ENCODE data around the gene VCAM1. TPM values are rescaled to one million over a fixed set of nuclear protein-coding genes. Genes with fewer than 3 reads are reported as not detected.

Gene VCAM1, protein sequence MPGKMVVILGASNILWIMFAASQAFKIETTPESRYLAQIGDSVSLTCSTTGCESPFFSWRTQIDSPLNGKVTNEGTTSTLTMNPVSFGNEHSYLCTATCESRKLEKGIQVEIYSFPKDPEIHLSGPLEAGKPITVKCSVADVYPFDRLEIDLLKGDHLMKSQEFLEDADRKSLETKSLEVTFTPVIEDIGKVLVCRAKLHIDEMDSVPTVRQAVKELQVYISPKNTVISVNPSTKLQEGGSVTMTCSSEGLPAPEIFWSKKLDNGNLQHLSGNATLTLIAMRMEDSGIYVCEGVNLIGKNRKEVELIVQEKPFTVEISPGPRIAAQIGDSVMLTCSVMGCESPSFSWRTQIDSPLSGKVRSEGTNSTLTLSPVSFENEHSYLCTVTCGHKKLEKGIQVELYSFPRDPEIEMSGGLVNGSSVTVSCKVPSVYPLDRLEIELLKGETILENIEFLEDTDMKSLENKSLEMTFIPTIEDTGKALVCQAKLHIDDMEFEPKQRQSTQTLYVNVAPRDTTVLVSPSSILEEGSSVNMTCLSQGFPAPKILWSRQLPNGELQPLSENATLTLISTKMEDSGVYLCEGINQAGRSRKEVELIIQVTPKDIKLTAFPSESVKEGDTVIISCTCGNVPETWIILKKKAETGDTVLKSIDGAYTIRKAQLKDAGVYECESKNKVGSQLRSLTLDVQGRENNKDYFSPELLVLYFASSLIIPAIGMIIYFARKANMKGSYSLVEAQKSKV
- total RNA-seq (2021), result 2.0 and 3.0 TPM in 2 replicates
- percentile 43 among the genes with signal in this experiment for Bru-seq, nascent RNA
- percentile 48 among the genes with signal in this experiment for BruChase-seq, experiment 1, labeled RNA remaining after a 2-hour chase
- percentile 39 among the genes with signal in this experiment for BruChase-seq, experiment 2, labeled RNA remaining after a 6-hour chase
- long read RNA-seq, partial matches to known transcripts, result 0 of 6 reads
- long read RNA-seq, other reads (novel, unspliced or antisense), result 1 of 6 reads

DNA sequence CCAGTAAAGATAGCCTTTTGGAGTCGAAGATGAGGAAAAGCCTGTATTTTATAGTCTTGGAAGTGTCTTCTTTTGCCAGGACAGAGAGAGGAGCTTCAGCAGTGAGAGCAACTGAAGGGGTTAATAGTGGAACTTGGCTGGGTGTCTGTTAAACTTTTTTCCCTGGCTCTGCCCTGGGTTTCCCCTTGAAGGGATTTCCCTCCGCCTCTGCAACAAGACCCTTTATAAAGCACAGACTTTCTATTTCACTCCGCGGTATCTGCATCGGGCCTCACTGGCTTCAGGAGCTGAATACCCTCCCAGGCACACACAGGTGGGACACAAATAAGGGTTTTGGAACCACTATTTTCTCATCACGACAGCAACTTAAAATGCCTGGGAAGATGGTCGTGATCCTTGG lies at the start of gene VCAM1:
Gene VCAM1, plus strand, starts transcription at position 253 of the 400 bp plus-strand sequence. Its CDS starts 119 bp downstream, at position 372.
- peak; percentile 9 for DNase-seq (ENCODE audit: low spot score)
- no peak within 1 kb of the TSS for H3K27ac ChIP-seq (ENCODE audit: low read depth, low read length, poor library complexity, severe bottlenecking)
- BruUV-seq (replicated peaks), result no TSS peak
- intact Hi-C loops (cut with micrococcal nuclease; ENCODE audit: unreplicated experiment), result no loop called here
- no peaks in the 10 kb centered on the region for H3K36me3 ChIP-seq (ENCODE audit: insufficient read depth, low read length, poor library complexity, severe bottlenecking)
- no peaks in the 10 kb centered on the region for H3K9me3 ChIP-seq (ENCODE audit: low read depth, low read length, poor library complexity, severe bottlenecking)
- ChIA-PET CTCF (no interaction called here), POLR2A (ENCODE audit: low non-redundant PET) (no interaction called here)
- TF ChIP-seq, protein P1, sequence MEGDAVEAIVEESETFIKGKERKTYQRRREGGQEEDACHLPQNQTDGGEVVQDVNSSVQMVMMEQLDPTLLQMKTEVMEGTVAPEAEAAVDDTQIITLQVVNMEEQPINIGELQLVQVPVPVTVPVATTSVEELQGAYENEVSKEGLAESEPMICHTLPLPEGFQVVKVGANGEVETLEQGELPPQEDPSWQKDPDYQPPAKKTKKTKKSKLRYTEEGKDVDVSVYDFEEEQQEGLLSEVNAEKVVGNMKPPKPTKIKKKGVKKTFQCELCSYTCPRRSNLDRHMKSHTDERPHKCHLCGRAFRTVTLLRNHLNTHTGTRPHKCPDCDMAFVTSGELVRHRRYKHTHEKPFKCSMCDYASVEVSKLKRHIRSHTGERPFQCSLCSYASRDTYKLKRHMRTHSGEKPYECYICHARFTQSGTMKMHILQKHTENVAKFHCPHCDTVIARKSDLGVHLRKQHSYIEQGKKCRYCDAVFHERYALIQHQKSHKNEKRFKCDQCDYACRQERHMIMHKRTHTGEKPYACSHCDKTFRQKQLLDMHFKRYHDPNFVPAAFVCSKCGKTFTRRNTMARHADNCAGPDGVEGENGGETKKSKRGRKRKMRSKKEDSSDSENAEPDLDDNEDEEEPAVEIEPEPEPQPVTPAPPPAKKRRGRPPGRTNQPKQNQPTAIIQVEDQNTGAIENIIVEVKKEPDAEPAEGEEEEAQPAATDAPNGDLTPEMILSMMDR (conservative IDR thresholded peaks at IDR 0.05; ENCODE audit: low read depth, low read length), result no peak
- TF ChIP-seq EZH2 (IDR thresholded peaks at IDR 0.05; ENCODE audit: borderline replicate concordance, low read depth, low read length, poor library complexity, severe bottlenecking), result no peak
- no peaks in the 10 kb centered on the region for H3K27me3 ChIP-seq (replicated peaks; ENCODE audit: insufficient read depth, low read depth, low read length, poor library complexity)
- peaks cover 9% of the 10 kb centered on the region for H3K4me1 ChIP-seq (ENCODE audit: insufficient read depth, low read length, poor library complexity, severe bottlenecking)
- H3K4me3 ChIP-seq (ENCODE audit: low read depth, low read length, poor library complexity, severe bottlenecking), result peak within 1 kb of the TSS; percentile 15

DNA sequence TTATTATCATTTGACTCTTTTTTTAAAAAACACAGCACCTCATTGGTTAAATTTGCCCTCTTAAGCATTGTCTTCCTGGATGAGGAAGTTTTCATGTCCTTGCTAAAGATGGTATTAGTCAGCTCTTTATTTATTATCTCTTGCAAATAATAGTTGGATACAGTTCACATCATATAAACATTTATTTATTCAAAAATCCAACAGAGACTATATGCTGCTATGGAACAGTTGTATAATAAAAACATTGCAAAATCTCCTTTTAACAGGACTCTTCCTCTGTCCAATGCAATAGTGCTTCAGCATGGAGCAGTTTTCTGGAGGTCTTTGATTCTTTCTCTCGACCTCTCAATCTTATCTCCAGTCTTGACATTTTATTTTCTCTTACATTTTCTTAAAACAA lies 49.5 kb upstream of the VCAM1 start:
- H3K4me3 ChIP-seq (ENCODE audit: low read depth, low read length, poor library complexity, severe bottlenecking), result no peak overlapping the region
- TF ChIP-seq, protein P1 (conservative IDR thresholded peaks at IDR 0.05; ENCODE audit: low read depth, low read length), result no peak
- TF ChIP-seq EZH2 (IDR thresholded peaks at IDR 0.05; ENCODE audit: borderline replicate concordance, low read depth, low read length, poor library complexity, severe bottlenecking), result no peak
- ChIA-PET CTCF (no interaction called here), POLR2A (ENCODE audit: low non-redundant PET) (interaction anchor here (0.6 kb wide), 1 partner anchor 26 kb away, joined by 3 read pairs; no protein-coding TSS in a partner anchor)
- H3K9me3 ChIP-seq (ENCODE audit: low read depth, low read length, poor library complexity, severe bottlenecking), result no peaks in the 10 kb centered on the region
- H3K36me3 ChIP-seq (ENCODE audit: insufficient read depth, low read length, poor library complexity, severe bottlenecking), result no peaks in the 10 kb centered on the region
- intact Hi-C loops (cut with micrococcal nuclease; ENCODE audit: unreplicated experiment), result no loop called here
- no peak for DNase-seq (ENCODE audit: low spot score)
- no peak overlapping the region for H3K27ac ChIP-seq (ENCODE audit: low read depth, low read length, poor library complexity, severe bottlenecking)
- BruUV-seq (replicated peaks), result no TSS peak
- no peaks in the 10 kb centered on the region for H3K27me3 ChIP-seq (replicated peaks; ENCODE audit: insufficient read depth, low read depth, low read length, poor library complexity)
- no peaks in the 10 kb centered on the region for H3K4me1 ChIP-seq (ENCODE audit: insufficient read depth, low read length, poor library complexity, severe bottlenecking)

DNA sequence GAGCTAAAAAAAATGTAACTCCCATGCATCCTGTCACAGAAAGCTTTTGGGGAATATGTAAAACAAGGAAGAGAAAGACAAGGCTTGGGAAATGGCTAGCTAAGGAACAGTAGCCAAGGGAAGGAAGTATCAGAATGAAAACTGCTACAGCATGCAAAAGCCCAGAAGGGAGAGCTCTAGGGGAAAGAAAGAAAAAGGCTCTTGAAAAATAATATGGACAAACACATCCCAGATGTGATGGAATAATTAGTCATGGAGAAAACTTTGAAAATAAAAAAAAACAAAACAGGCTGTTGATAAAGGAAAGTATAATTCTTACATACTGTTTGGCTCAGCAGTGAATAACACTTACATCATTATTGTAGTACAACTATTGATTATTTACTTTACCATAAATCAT lies 47.9 kb upstream of the VCAM1 start:
- intact Hi-C loops (cut with micrococcal nuclease; ENCODE audit: unreplicated experiment), result no loop called here
- Histone ChIP-seq H3K36me3 (ENCODE audit: insufficient read depth, low read length, poor library complexity, severe bottlenecking) (no peaks in the 10 kb centered on the region), H3K27me3 (replicated peaks; ENCODE audit: insufficient read depth, low read depth, low read length, poor library complexity) (no peaks in the 10 kb centered on the region), H3K4me3 (ENCODE audit: low read depth, low read length, poor library complexity, severe bottlenecking) (no peak overlapping the region), H3K27ac (ENCODE audit: low read depth, low read length, poor library complexity, severe bottlenecking) (no peak overlapping the region), H3K9me3 (ENCODE audit: low read depth, low read length, poor library complexity, severe bottlenecking) (no peaks in the 10 kb centered on the region), H3K4me1 (ENCODE audit: insufficient read depth, low read length, poor library complexity, severe bottlenecking) (no peaks in the 10 kb centered on the region)
- BruUV-seq (replicated peaks), result no TSS peak
- DNase-seq (ENCODE audit: low spot score), result no peak
- TF ChIP-seq, protein P1 (conservative IDR thresholded peaks at IDR 0.05; ENCODE audit: low read depth, low read length), result no peak
- TF ChIP-seq EZH2 (IDR thresholded peaks at IDR 0.05; ENCODE audit: borderline replicate concordance, low read depth, low read length, poor library complexity, severe bottlenecking), result no peak
- ChIA-PET CTCF (no interaction called here), POLR2A (ENCODE audit: low non-redundant PET) (no interaction called here)
